Esophagus (tissue), 2 donors: ENCODE measurements around the gene PLCB4. TPM values are rescaled to one million over a fixed set of nuclear protein-coding genes. Genes with fewer than 3 reads are reported as not detected.
"Not testable (repeated sequence)": the region's sequence is repeated elsewhere in the genome, so short reads cannot be mapped to it uniquely, and the experiment has no call there.

Experiments
- H3K27ac ChIP-seq, 2 donors: one replicate each; pipeline ENCODE4 v1.5.1; 2013; ENCODE audit warnings: low read depth in 2 of 2, mild to moderate bottlenecking in 2 of 2, inconsistent platforms in 1 of 2, low read length in 1 of 2, moderate library complexity in 1 of 2
- H3K27me3 ChIP-seq, 2 donors: one replicate each; pipeline ENCODE4 v1.6.1; 2013; ENCODE audit warnings: low read length in 2 of 2, control low read depth in 1 of 2, mild to moderate bottlenecking in 1 of 2; ENCODE audit not compliant: insufficient read depth in 2 of 2, control insufficient read depth in 1 of 2
- H3K36me3 ChIP-seq, 2 donors: one replicate each; pipeline ENCODE4 v1.6.1; 2013; ENCODE audit warnings: low read length in 1 of 2; ENCODE audit not compliant: control insufficient read depth in 2 of 2, insufficient read depth in 2 of 2
- H3K4me1 ChIP-seq, 2 donors: one replicate each; pipeline ENCODE4 v1.6.1; 2013; ENCODE audit warnings: low read length in 1 of 2; ENCODE audit not compliant: control insufficient read depth in 2 of 2, insufficient read depth in 2 of 2
- H3K4me3 ChIP-seq, 2 donors: one replicate each; pipeline ENCODE4 v1.5.1; 2013; ENCODE audit warnings: low read length in 2 of 2, mild to moderate bottlenecking in 2 of 2, low read depth in 1 of 2, moderate library complexity in 1 of 2
- H3K9me3 ChIP-seq, 2 donors: one replicate each; pipeline ENCODE4 v1.6.1; 2013; ENCODE audit warnings: mild to moderate bottlenecking in 2 of 2, low read depth in 1 of 2, low read length in 1 of 2, moderate library complexity in 1 of 2; ENCODE audit not compliant: control insufficient read depth in 2 of 2, insufficient read depth in 1 of 2
- WGBS, 2 donors: extraction: QIAGEN DNeasy Blood & Tissue Kit; methylation state at CpG; one replicate each; pipeline ENCODE4 v1.1.7; 2013; 5-methylcytosine and 5-hydroxymethylcytosine counted together
- polyA plus RNA-seq, 2 donors: library from polyadenylated mRNA; stranded (reverse); fragments of 200-250 nt; gene quantifications; one replicate each; pipeline ENCODE4 v1.2.3, GENCODE V29; 2013
- donor health status: healthy with polysubstance abuse.
- donor health status: Bipolar disorder and iron deficiency.

The PLCB4 gene
- polyA plus RNA-seq, 2 donors, result 1.9 to 2.2 TPM

DNA sequence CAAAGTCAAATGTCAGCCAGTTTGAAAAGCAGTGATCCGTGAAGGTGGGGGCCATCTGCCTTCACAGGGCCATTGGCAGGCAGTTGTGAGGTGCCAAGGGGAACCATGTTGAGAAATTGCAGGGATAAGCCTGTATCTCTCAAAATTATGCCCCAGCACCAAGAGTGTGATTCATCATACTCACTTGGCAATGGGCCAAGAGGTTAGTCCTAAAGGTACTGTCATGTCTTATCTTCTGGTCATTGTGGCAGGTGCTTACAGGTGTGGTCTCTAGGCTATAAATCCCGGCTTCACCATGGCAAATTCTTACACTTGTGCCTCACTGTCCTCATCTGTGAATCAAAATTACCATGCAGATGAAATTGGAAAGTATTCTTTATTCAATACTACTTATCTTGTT lies 294.8 kb downstream of the PLCB4 start:
- H3K27ac ChIP-seq, result no peak overlapping the region
- 68 to 71% methylated on average over 2 of the region's 2 CpGs for WGBS, 2 donors
- H3K9me3 ChIP-seq, result no peaks in the 10 kb centered on the region
- H3K4me3 ChIP-seq, result no peak overlapping the region
- no peaks in the 10 kb centered on the region for H3K36me3 ChIP-seq
- H3K4me1 ChIP-seq, result no peaks in the 10 kb centered on the region
- H3K27me3 ChIP-seq, result no peaks in the 10 kb centered on the region

DNA sequence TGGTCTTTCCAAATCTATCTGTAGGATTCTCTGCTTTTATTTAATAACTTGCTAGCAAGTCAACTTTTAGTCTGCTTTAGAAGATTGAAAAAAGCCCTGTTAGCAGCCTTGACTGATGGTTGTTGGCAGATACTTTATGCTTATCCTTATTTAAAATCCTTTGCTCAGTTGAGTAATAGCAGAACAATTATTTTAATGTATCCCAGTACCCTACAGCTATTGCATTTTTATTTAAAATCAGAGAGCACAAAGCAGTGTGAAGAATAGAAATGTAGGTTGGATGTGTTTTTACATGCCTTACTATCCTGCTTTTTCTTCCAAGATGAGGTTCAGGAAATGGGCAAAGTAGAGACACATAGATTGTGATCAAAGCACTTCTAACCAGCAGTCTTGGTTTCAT lies 298.4 kb downstream of the PLCB4 start:
- H3K27me3 ChIP-seq, result no peaks in the 10 kb centered on the region
- H3K27ac ChIP-seq, result no peak overlapping the region
- H3K36me3 ChIP-seq, result no peaks in the 10 kb centered on the region
- H3K4me3 ChIP-seq, result no peak overlapping the region
- no peaks in the 10 kb centered on the region for H3K4me1 ChIP-seq
- no peaks in the 10 kb centered on the region for H3K9me3 ChIP-seq

DNA sequence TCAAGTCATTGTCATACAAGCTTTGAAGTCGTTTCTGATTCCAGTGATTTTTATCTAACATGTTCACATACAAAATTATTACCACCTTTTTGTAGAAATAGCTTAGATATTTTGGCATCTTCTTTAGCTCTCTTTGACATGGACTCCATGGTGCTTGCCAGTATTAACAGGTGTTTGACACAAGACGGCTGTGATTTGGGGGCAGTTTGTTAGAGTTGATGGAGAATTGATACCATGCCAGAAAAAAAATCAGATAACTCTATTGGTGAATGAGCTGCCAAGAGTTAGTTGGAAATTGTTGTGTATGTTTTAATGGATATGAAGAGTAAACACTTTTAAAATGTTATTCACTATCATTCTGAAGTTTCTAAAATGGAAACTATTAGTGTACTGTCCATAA lies 298.9 kb downstream of the PLCB4 start:
- Histone ChIP-seq H3K27ac (no peak overlapping the region), H3K4me3 (no peak overlapping the region), H3K4me1 (no peaks in the 10 kb centered on the region), H3K9me3 (no peaks in the 10 kb centered on the region), H3K36me3 (no peaks in the 10 kb centered on the region), H3K27me3 (no peaks in the 10 kb centered on the region)
- WGBS, 2 donors, result 31 to 38% methylated on average over 2 of the region's 2 CpGs

DNA sequence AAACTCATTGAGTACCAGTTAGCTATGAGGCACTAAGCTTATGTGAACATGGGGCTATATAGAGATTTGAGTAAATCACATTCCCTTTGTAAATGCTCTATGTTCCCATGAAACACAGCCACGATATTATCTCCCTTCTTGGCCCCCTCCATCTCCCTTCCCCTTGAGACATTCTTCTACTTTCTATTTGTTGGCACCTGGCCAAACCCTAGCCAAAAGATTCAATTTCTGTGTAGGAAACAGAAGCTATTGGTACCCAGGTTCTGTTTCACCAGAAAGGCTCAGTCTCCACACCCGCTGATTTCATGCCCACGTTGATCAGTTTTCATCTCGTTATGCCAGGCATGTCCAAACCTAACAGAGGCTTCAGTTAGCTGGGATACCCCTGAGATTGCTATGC lies 300.0 kb downstream of the PLCB4 start:
- Histone ChIP-seq H3K4me3 (no peak overlapping the region), H3K27me3 (no peaks in the 10 kb centered on the region), H3K36me3 (no peaks in the 10 kb centered on the region), H3K27ac (no peak overlapping the region), H3K9me3 (no peaks in the 10 kb centered on the region), H3K4me1 (no peaks in the 10 kb centered on the region)
- WGBS, 2 donors, result 56 to 72% methylated on average over 4 of the region's 4 CpGs

DNA sequence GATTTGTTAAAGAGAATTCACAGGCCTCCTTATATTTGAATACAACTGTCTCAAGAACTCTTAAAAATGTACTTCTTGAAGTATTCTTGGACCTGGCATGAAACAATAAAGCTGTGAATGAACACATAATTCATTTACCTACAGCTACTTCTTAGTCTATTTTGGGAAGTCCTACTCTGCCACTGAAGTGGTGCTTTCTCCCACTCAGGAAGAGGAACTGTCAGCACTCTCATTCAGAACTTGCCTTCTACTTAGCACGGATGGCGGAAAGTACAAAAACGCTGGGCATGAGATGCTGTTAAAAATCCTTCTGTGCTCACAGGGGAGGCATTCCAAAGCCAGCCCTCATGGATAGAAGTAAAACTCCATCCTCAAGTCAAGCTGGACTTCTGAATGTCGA lies 300.7 kb downstream of the PLCB4 start:
- no peaks in the 10 kb centered on the region for H3K36me3 ChIP-seq
- H3K4me3 ChIP-seq, result no peak overlapping the region
- H3K9me3 ChIP-seq, result no peaks in the 10 kb centered on the region
- 86 to 91% methylated on average over 4 of the region's 4 CpGs for WGBS, 2 donors
- no peak overlapping the region for H3K27ac ChIP-seq
- no peaks in the 10 kb centered on the region for H3K27me3 ChIP-seq
- H3K4me1 ChIP-seq, result no peaks in the 10 kb centered on the region

DNA sequence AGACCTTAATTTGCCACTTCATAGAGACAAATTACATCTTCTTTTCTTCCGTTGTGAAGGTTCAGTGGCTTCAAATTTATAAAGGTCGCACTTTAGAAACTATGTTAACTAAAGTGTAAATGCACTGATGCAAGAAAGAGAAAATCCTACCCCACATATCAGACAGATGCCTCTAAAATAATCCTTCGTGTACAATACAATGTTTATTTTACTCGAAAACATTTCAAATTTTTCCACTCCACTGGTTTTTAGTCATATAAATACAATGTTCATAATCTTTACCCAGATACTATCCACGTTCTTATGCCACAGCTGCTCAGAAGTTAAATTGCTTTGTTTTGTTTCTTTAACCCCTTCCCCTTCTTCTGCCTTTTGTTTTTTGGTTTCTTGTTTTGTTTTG lies 305.2 kb downstream of the PLCB4 start:
- Histone ChIP-seq H3K4me1 (no peaks in the 10 kb centered on the region), H3K4me3 (no peak overlapping the region), H3K9me3 (no peaks in the 10 kb centered on the region), H3K36me3 (no peaks in the 10 kb centered on the region), H3K27ac (no peak overlapping the region), H3K27me3 (no peaks in the 10 kb centered on the region)
- 43 to 47% methylated on average over 5 of the region's 5 CpGs for WGBS, 2 donors

DNA sequence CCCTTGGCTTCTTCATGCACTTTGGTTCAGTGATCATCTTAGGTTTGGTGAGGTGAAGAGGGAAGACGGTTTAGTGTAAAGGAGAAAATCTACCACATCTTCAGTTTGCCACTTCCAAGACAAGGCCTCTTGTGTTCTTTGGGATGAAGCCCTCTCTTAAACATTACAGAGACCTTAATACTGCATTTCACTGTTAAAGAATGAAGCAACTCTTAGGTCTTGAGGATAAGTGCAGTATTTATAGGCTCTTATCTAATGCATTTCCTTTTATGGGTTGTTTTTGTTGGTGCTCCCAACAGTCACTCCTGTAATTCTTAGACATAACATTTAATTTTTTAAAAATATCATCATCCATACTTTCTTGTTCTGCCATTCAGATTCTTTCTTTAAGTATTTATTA lies 305.6 kb downstream of the PLCB4 start:
- Histone ChIP-seq H3K27ac (no peak overlapping the region), H3K27me3 (no peaks in the 10 kb centered on the region), H3K9me3 (no peaks in the 10 kb centered on the region), H3K36me3 (no peaks in the 10 kb centered on the region), H3K4me3 (no peak overlapping the region), H3K4me1 (no peaks in the 10 kb centered on the region)
- 96 to 97% methylated on average over 1 of the region's 1 CpG for WGBS, 2 donors

DNA sequence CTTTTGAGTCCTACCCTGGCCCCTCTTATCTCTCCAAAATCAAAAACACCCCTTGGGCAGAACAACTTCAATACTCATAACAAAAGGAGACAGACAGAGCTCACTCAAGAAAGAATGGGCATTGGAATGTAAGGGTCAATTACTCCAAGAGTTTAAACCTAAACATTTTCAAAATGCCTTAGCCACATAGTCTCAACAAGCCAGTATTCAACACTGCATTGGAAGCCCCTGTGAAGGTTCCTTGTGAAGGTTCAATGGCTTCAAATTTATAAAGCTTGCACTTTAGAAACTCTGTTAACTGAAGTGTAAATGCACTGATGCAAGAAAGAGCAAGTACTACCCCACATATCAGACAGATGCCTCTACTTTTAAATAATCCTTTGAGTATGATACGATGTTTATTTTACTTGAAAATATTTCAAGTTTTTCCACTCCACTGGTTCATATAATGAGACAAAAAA lies 306.4 kb downstream of the PLCB4 start:
- Histone ChIP-seq H3K27ac (no peak overlapping the region), H3K4me1 (no peaks in the 10 kb centered on the region), H3K36me3 (no peaks in the 10 kb centered on the region), H3K9me3 (no peaks in the 10 kb centered on the region), H3K4me3 (no peak overlapping the region), H3K27me3 (no peaks in the 10 kb centered on the region)
- WGBS, 2 donors, result 55 to 80% methylated on average over 1 of the region's 1 CpG

DNA sequence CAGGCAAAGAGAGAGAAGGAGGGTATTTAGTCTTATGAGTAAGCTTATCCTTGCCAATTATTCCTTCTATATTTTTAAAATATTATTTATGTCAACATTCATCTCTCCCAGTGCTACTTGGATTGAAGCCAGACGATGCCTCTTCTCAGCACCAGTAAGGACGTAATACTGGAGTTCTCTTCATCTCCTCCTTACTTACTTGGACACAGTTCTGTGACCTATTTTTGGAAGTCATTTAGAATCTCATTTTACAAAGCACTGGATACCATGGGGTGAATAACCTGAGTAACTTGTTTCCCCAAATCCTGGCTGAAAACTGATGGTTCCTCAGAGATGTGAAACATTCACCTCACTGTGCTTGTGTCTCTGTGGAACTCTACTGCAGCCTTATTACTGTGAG lies 308.1 kb downstream of the PLCB4 start:
- H3K9me3 ChIP-seq, result no peaks in the 10 kb centered on the region
- H3K27me3 ChIP-seq, result no peaks in the 10 kb centered on the region
- H3K36me3 ChIP-seq, result no peaks in the 10 kb centered on the region
- no peaks in the 10 kb centered on the region for H3K4me1 ChIP-seq
- no peak overlapping the region for H3K27ac ChIP-seq
- no peak overlapping the region for H3K4me3 ChIP-seq
- 42 to 58% methylated on average over 2 of the region's 2 CpGs for WGBS, 2 donors

DNA sequence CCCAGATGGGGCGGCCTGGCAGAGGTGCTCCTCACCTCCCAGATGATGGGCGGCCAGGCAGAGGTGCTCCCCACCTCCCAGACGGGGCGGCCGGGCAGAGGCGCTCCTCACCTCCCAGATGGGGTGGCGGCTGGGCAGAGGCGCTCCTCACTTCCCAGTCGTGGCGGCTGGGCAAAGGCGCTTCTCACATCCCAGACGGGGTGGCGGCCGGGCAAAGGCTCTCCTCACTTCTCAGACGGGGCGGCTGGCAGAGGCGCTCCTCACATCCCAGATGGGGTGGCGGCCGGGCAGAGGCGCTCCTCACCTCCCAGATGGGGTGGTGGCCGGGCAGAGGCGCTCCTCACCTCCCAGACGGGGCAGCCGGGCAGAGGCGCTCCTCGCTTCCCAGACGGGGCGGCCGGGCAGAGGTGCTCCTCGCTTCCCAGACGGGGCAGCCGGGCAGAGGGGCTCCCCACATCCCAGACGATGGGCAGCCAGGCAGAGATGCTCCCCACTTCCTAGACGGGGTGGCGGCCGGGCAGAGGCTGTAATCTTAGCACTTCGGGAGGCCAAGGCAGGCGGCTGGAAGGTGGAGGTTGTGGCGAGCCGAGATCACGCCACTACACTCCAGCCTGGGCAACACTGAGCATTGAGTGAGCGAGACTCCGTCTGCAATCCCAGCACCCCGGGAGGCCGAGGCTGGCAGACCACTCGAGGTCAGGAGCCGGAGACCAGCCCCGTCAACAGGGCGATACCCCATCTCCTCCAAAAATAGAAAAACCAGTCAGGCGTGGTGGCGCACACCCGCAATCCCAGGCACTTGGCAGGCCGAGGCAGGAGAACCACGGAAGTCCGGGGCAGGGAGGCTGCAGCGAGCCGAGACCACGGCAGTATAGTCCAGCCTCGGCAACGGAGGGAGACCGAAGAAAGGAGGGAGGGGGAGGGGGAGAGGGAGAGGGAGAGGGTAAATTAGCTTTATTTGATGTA lies 316.7 kb downstream of the PLCB4 start:
- 94% methylated on average over 55 to 61 of the region's 61 CpGs for WGBS, 2 donors
- H3K9me3 ChIP-seq, H3K27me3 ChIP-seq: not testable (repeated sequence)

More for the DNA sequence above, 316.7 kb downstream of the PLCB4 start:
- not testable (repeated sequence) for H3K4me1 ChIP-seq, H3K4me3 ChIP-seq, H3K36me3 ChIP-seq, H3K27ac ChIP-seq
